ENCODE data around the gene VSTM1. TPM values are rescaled to one million over a fixed set of nuclear protein-coding genes. Genes with fewer than 3 reads are reported as not detected.

The VSTM1 gene
- total and polyA plus RNA-seq, 8 donors: 0.20 to 12.1 (median 0.31) TPM; not detected in 2

DNA sequence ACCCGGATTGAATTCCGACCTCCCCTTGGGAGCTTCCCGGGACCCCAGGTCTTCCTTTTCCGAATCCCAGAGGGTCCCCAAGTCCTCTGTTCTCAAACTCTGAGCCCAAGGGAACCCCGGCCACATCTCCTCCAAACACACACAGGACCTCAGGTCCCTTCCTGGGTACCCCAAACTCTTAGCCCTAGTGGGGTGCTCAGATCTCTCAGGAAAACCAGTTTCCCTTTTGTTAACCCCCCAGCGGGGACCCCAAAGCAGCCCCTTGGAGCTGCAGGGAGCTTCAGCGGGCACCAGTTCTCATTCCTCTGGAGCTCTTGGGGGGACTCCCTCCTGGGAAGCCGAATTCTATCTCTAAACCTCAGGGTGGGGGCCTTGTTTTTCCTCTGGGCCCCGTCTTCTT lies 71.5 kb downstream of the VSTM1 start:
- intact Hi-C loops (cut with DNase I): no loop called here
- Histone ChIP-seq H3K9me3 (no peaks in the 10 kb centered on the region), H3K36me3 (no peaks in the 10 kb centered on the region), H3K27me3 (peaks cover 19 to 84% of the 10 kb centered on the region in 2 donors), H3K4me1 (peaks cover 0 to 9% of the 10 kb centered on the region in 2 donors), H3K4me3 (no peak overlapping the region), H3K27ac (no peak overlapping the region)
- DNase-seq (no peak), ATAC-seq (no peak)
- TF ChIP-seq, protein P1, sequence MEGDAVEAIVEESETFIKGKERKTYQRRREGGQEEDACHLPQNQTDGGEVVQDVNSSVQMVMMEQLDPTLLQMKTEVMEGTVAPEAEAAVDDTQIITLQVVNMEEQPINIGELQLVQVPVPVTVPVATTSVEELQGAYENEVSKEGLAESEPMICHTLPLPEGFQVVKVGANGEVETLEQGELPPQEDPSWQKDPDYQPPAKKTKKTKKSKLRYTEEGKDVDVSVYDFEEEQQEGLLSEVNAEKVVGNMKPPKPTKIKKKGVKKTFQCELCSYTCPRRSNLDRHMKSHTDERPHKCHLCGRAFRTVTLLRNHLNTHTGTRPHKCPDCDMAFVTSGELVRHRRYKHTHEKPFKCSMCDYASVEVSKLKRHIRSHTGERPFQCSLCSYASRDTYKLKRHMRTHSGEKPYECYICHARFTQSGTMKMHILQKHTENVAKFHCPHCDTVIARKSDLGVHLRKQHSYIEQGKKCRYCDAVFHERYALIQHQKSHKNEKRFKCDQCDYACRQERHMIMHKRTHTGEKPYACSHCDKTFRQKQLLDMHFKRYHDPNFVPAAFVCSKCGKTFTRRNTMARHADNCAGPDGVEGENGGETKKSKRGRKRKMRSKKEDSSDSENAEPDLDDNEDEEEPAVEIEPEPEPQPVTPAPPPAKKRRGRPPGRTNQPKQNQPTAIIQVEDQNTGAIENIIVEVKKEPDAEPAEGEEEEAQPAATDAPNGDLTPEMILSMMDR (IDR thresholded peaks at IDR 0.05): no peak

- ATAC-seq (no peak), DNase-seq (peak in 2 of 4 donors; percentile 36 to 65)
- TF ChIP-seq, protein P1 (IDR thresholded peaks at IDR 0.05): no peak
- Histone ChIP-seq H3K4me1 (peaks cover 0 to 9% of the 10 kb centered on the region in 2 donors), H3K9me3 (no peaks in the 10 kb centered on the region), H3K4me3 (peak within 1 kb of the TSS in 1 of 2 donors; percentile 35), H3K27ac (no peak within 1 kb of the TSS), H3K27me3 (peaks cover 19 to 78% of the 10 kb centered on the region in 2 donors), H3K36me3 (no peaks in the 10 kb centered on the region)
- intact Hi-C loops (cut with DNase I): no loop called here
Measured at GRCh38 chr19:53991224-53992113, 72.2 kb downstream of the VSTM1 start, which contains the start of gene CACNG6. Gene CACNG6, plus strand, starts transcription at chr19:53991637. Its CDS starts 1,241 bp downstream, at chr19:53992878.

Other genes with a start within 250 kb of the VSTM1 start
- 10 to 100 TPM in 1 of 2 donors, 1 to 10 TPM in 1; 2.5 to 12.2 TPM for gene NLRP12, start 239.6 kb downstream of the VSTM1 start, total RNA-seq
- gene NLRP12, start 239.6 kb downstream of the VSTM1 start, polyA plus RNA-seq (ENCODE audit: insufficient read length in 6 of 6): under 1 TPM; 0.28 to 0.63 (median 0.46) TPM
- 100 to 1,000 TPM; 164 to 197 TPM for gene MYADM, start 196.0 kb downstream of the VSTM1 start, total RNA-seq
- gene MYADM, start 196.0 kb downstream of the VSTM1 start, polyA plus RNA-seq (ENCODE audit: insufficient read length in 6 of 6): 100 to 1,000 TPM in 2 of 6 donors, 10 to 100 TPM in 4; 58.9 to 111 (median 89.3) TPM
- gene PRKCG, start 181.7 kb downstream of the VSTM1 start, total RNA-seq: not detected
- gene PRKCG, start 181.7 kb downstream of the VSTM1 start, polyA plus RNA-seq (ENCODE audit: insufficient read length in 6 of 6): under 1 TPM in 5 of 6 donors, not detected in 1; 0.10 to 0.78 (median 0.18) TPM
- not detected for gene CACNG7, start 154.6 kb downstream of the VSTM1 start, total RNA-seq
- gene CACNG7, start 154.6 kb downstream of the VSTM1 start, polyA plus RNA-seq (ENCODE audit: insufficient read length in 6 of 6): under 1 TPM in 1 of 6 donors, not detected in 5; 0.06 TPM
- under 1 TPM in 1 of 2 donors, not detected in 1; 0.03 TPM for gene CACNG8, start 101.0 kb downstream of the VSTM1 start, total RNA-seq
- gene CACNG8, start 101.0 kb downstream of the VSTM1 start, polyA plus RNA-seq (ENCODE audit: insufficient read length in 6 of 6): under 1 TPM; 0.04 to 0.15 (median 0.09) TPM
- 1 to 10 TPM in 1 of 2 donors, not detected in 1; 2.5 TPM for gene CACNG6, start 72.3 kb downstream of the VSTM1 start, total RNA-seq
- 1 to 10 TPM in 1 of 6 donors, under 1 TPM in 5; 0.17 to 1.2 (median 0.41) TPM for gene CACNG6, start 72.3 kb downstream of the VSTM1 start, polyA plus RNA-seq (ENCODE audit: insufficient read length in 6 of 6)
- gene TARM1, start 17.5 kb upstream of the VSTM1 start, total RNA-seq: not detected
- gene TARM1, start 17.5 kb upstream of the VSTM1 start, polyA plus RNA-seq (ENCODE audit: insufficient read length in 6 of 6): under 1 TPM in 5 of 6 donors, not detected in 1; 0.24 to 0.46 (median 0.31) TPM
- gene OSCAR, start 36.9 kb upstream of the VSTM1 start, total RNA-seq: 10 to 100 TPM; 13.2 to 57.1 TPM
- under 1 TPM; 0.43 to 0.70 (median 0.56) TPM for gene OSCAR, start 36.9 kb upstream of the VSTM1 start, polyA plus RNA-seq (ENCODE audit: insufficient read length in 6 of 6)
- 100 to 1,000 TPM in 1 of 2 donors, 10 to 100 TPM in 1; 81.9 to 126 TPM for gene NDUFA3, start 39.0 kb upstream of the VSTM1 start, total RNA-seq
- 100 to 1,000 TPM in 3 of 6 donors, 10 to 100 TPM in 3; 60.4 to 117 (median 96.6) TPM for gene NDUFA3, start 39.0 kb upstream of the VSTM1 start, polyA plus RNA-seq (ENCODE audit: insufficient read length in 6 of 6)
- 10 to 100 TPM; 17.4 to 18.7 TPM for gene TFPT, start 51.8 kb upstream of the VSTM1 start, total RNA-seq
- 10 to 100 TPM; 14.3 to 19.9 (median 18.6) TPM for gene TFPT, start 51.8 kb upstream of the VSTM1 start, polyA plus RNA-seq (ENCODE audit: insufficient read length in 6 of 6)
- gene PRPF31, start 51.9 kb upstream of the VSTM1 start, total RNA-seq: 10 to 100 TPM; 46.8 to 49.5 TPM
- 10 to 100 TPM; 56.7 to 65.3 (median 63.5) TPM for gene PRPF31, start 51.9 kb upstream of the VSTM1 start, polyA plus RNA-seq (ENCODE audit: insufficient read length in 6 of 6)
- gene CNOT3, start 73.9 kb upstream of the VSTM1 start, total RNA-seq: 10 to 100 TPM; 35.2 to 46.0 TPM
- gene CNOT3, start 73.9 kb upstream of the VSTM1 start, polyA plus RNA-seq (ENCODE audit: insufficient read length in 6 of 6): 10 to 100 TPM; 59.2 to 75.0 (median 64.0) TPM
- 1 to 10 TPM; 5.4 to 6.5 TPM for gene LENG1, start 95.8 kb upstream of the VSTM1 start, total RNA-seq
- 10 to 100 TPM in 1 of 6 donors, 1 to 10 TPM in 5; 6.6 to 10.9 (median 8.2) TPM for gene LENG1, start 95.8 kb upstream of the VSTM1 start, polyA plus RNA-seq (ENCODE audit: insufficient read length in 6 of 6)
- gene TMC4, start 109.3 kb upstream of the VSTM1 start, total RNA-seq: 10 to 100 TPM; 45.3 to 74.0 TPM
- 10 to 100 TPM; 29.1 to 39.7 (median 32.0) TPM for gene TMC4, start 109.3 kb upstream of the VSTM1 start, polyA plus RNA-seq (ENCODE audit: insufficient read length in 6 of 6)
- gene MBOAT7, start 125.7 kb upstream of the VSTM1 start, total RNA-seq: 100 to 1,000 TPM in 1 of 2 donors, 10 to 100 TPM in 1; 98.5 to 102 TPM
- 10 to 100 TPM; 48.1 to 61.8 (median 51.7) TPM for gene MBOAT7, start 125.7 kb upstream of the VSTM1 start, polyA plus RNA-seq (ENCODE audit: insufficient read length in 6 of 6)
- 10 to 100 TPM; 32.2 to 34.4 TPM for gene TSEN34, start 127.4 kb upstream of the VSTM1 start, total RNA-seq
- gene TSEN34, start 127.4 kb upstream of the VSTM1 start, polyA plus RNA-seq (ENCODE audit: insufficient read length in 6 of 6): 10 to 100 TPM; 39.7 to 60.6 (median 45.6) TPM
- 1,000 to 10,000 TPM; 1,023 to 1,099 TPM for gene RPS9, start 137.0 kb upstream of the VSTM1 start, total RNA-seq
- 1,000 to 10,000 TPM; 1,996 to 2,208 (median 2,085) TPM for gene RPS9, start 137.0 kb upstream of the VSTM1 start, polyA plus RNA-seq (ENCODE audit: insufficient read length in 6 of 6)
- 10 to 100 TPM; 21.8 to 90.8 TPM for gene LILRB3, start 159.1 kb upstream of the VSTM1 start, total RNA-seq
- gene LILRB3, start 159.1 kb upstream of the VSTM1 start, polyA plus RNA-seq (ENCODE audit: insufficient read length in 6 of 6): 1 to 10 TPM; 2.1 to 3.0 (median 2.4) TPM
- gene LILRA6, start 178.9 kb upstream of the VSTM1 start, total RNA-seq: 10 to 100 TPM in 1 of 2 donors, 1 to 10 TPM in 1; 7.3 to 51.5 TPM
- gene LILRA6, start 178.9 kb upstream of the VSTM1 start, polyA plus RNA-seq (ENCODE audit: insufficient read length in 6 of 6): under 1 TPM; 0.53 to 0.83 (median 0.64) TPM
- gene LILRB5, start 193.4 kb upstream of the VSTM1 start, total RNA-seq: 10 to 100 TPM; 11.9 to 16.5 TPM
- gene LILRB5, start 193.4 kb upstream of the VSTM1 start, polyA plus RNA-seq (ENCODE audit: insufficient read length in 6 of 6): 1 to 10 TPM; 3.3 to 4.9 (median 4.4) TPM
- gene LILRB2, start 217.2 kb upstream of the VSTM1 start, total RNA-seq: 10 to 100 TPM; 10.5 to 54.9 TPM
- gene LILRB2, start 217.2 kb upstream of the VSTM1 start, polyA plus RNA-seq (ENCODE audit: insufficient read length in 6 of 6): 1 to 10 TPM; 1.2 to 2.2 (median 1.7) TPM
- gene LILRA5, start 249.3 kb upstream of the VSTM1 start, total RNA-seq: 10 to 100 TPM in 1 of 2 donors, 1 to 10 TPM in 1; 4.2 to 52.8 TPM
- gene LILRA5, start 249.3 kb upstream of the VSTM1 start, polyA plus RNA-seq (ENCODE audit: insufficient read length in 6 of 6): 1 to 10 TPM in 1 of 6 donors, under 1 TPM in 4, not detected in 1; 0.44 to 1.2 (median 0.67) TPM

Measured in left lung (tissue), 10 donors.